A673 (cell line): Measurements from ENCODE around the gene CKAP2. TPM values are rescaled to one million over a fixed set of nuclear protein-coding genes. Genes with fewer than 3 reads are reported as not detected.
"Not testable (repeated sequence)": the region's sequence is repeated elsewhere in the genome, so short reads cannot be mapped to it uniquely, and the experiment has no call there.

Source experiments
- Bru-seq: library from RNA; stranded (reverse); fragments of 400-500 nt; gene quantifications from one replicate; lab custom pipeline; 2021; lab: Mats Ljungman, UMichigan
- BruChase-seq, 2 experiments: library from RNA; stranded (reverse); fragments of 400-500 nt; gene quantifications; one replicate each; lab custom pipeline; 2021; lab: Mats Ljungman, UMichigan
- BruUV-seq: library from RNA; stranded (reverse); fragments of 400-500 nt; replicated peaks from 2 replicates; lab custom pipeline; 2021; lab: Mats Ljungman, UMichigan
- CTCF ChIA-PET: fragments of 300-600 bp; sonication (Branson Sonifier 250); formaldehyde crosslinking; loops from one replicate; lab custom pipeline; 2022; ENCODE audit warnings: antibody characterized with exemption; lab: Charles Lee
- POLR2A ChIA-PET: fragments of 300-600 bp; sonication (Branson Sonifier 250); formaldehyde crosslinking; loops from one replicate; lab custom pipeline; 2022; ENCODE audit warnings: antibody characterized with exemption; ENCODE audit not compliant: low non-redundant PET; lab: Charles Lee
- DNase-seq: peaks from one replicate; pipeline ENCODE4 v3.0.0-alpha.2; 2015; ENCODE audit warnings: low spot score
- H3K27ac ChIP-seq: fragments of 200-600 bp; sonication (generic); 2 replicates; pipeline ENCODE4 v1.5.1; 2016; ENCODE audit warnings: mixed run types, low read depth, mild to moderate bottlenecking, mixed read lengths, antibody characterized with exemption, low read length; ENCODE audit not compliant: poor library complexity, severe bottlenecking
- H3K27me3 ChIP-seq: fragments of 200-600 bp; sonication (generic); replicated peaks from 2 replicates; pipeline ENCODE4 v1.6.1; 2017; ENCODE audit warnings: mixed run types, low read depth, mild to moderate bottlenecking, mixed read lengths, antibody characterized with exemption, low read length; ENCODE audit not compliant: insufficient read depth, poor library complexity
- H3K36me3 ChIP-seq: fragments of 200-600 bp; sonication (generic); 2 replicates; pipeline ENCODE4 v1.6.1; 2016; ENCODE audit warnings: mixed run types, mild to moderate bottlenecking, mixed read lengths, antibody characterized with exemption, low read length; ENCODE audit not compliant: insufficient read depth, poor library complexity, severe bottlenecking
- H3K4me1 ChIP-seq: fragments of 200-600 bp; sonication (generic); 2 replicates; pipeline ENCODE4 v1.6.1; 2017; ENCODE audit warnings: mixed run types, mild to moderate bottlenecking, mixed read lengths, antibody characterized with exemption, low read length; ENCODE audit not compliant: insufficient read depth, poor library complexity, severe bottlenecking
- H3K4me3 ChIP-seq: fragments of 200-600 bp; sonication (generic); 2 replicates; pipeline ENCODE4 v1.5.1; 2016; ENCODE audit warnings: low read depth, mixed run types, mild to moderate bottlenecking, mixed read lengths, low read length; ENCODE audit not compliant: poor library complexity, severe bottlenecking
- H3K9me3 ChIP-seq: fragments of 200-600 bp; sonication (generic); 2 replicates; pipeline ENCODE4 v1.6.1; 2016; ENCODE audit warnings: mixed run types, low read depth, mild to moderate bottlenecking, mixed read lengths, antibody characterized with exemption, low read length; ENCODE audit not compliant: poor library complexity, severe bottlenecking
- EZH2 ChIP-seq: fragments of 200-600 bp; sonication (generic); IDR thresholded peaks from 2 replicates; pipeline ENCODE4 v1.6.1; 2017; ENCODE audit warnings: borderline replicate concordance, low read depth, mild to moderate bottlenecking, mixed read lengths, antibody characterized with exemption, low read length; ENCODE audit not compliant: poor library complexity, severe bottlenecking
- intact Hi-C: fragments of 100-400 bp; cut with micrococcal nuclease; formaldehyde crosslinking; loops from one replicate; pipeline ENCODE4 v1.10.0; 2022; ENCODE audit not compliant: unreplicated experiment
- long read RNA-seq: library from polyadenylated mRNA; stranded (forward); transcript quantifications from one replicate; pipeline ENCODE4 v2.0.0, GENCODE V29; 2022
- total RNA-seq: library from RNA; stranded (reverse); gene quantifications from 2 replicates; pipeline ENCODE4 v1.2.3, GENCODE V29; 2021
- TF ChIP-seq, protein P1 (sequence below): fragments of 300-800, 200-600 bp; sonication (generic); conservative IDR thresholded peaks from 2 replicates; pipeline ENCODE4 v1.5.1; 2017; ENCODE audit warnings: low read depth, mild to moderate bottlenecking, antibody characterized with exemption, low read length, moderate library complexity, mixed read lengths

Gene CKAP2
- total RNA-seq, result 104 and 105 TPM in 2 replicates
- Bru-seq, nascent RNA, result percentile 94 among the genes with signal in this experiment
- BruChase-seq, experiment 1, labeled RNA remaining after a 2-hour chase, result percentile 97 among the genes with signal in this experiment
- BruChase-seq, experiment 2, labeled RNA remaining after a 6-hour chase, result percentile 94 among the genes with signal in this experiment
- long read RNA-seq, transcript CKAP2-202 (6 exons, 1,972 nt), result minor isoform, 9 of 235 reads
- long read RNA-seq, transcript CKAP2-203 (9 exons, 3,629 nt), result minor isoform, 48 of 235 reads
- long read RNA-seq, transcript CKAP2-201 (9 exons, 3,375 nt), result major isoform, 153 of 235 reads
- long read RNA-seq, partial matches to known transcripts, result 11 of 235 reads
- long read RNA-seq, other reads (novel, unspliced or antisense), result 12 of 235 reads

GRCh38 chr13:52454820-52455676, at the start of gene CKAP2:
Gene CKAP2 (plus strand): TSS chr13:52455478. CDS start chr13:52455557, 79 bp downstream.
- DNase-seq, result peak; percentile 97
- peak within 1 kb of the TSS; percentile 91 for H3K27ac ChIP-seq
- intact Hi-C loops, result loop anchor here (10.0 kb wide), 1 partner anchor 440 kb away; the partner anchor contains the start of genes ALG11 and ATP7B
- H3K9me3 ChIP-seq, result no peaks in the 10 kb centered on the region
- H3K36me3 ChIP-seq, result peaks cover 37% of the 10 kb centered on the region
- peaks cover 24% of the 10 kb centered on the region for H3K4me1 ChIP-seq
- ChIA-PET CTCF (no interaction called here), POLR2A (no interaction called here)
- no peaks in the 10 kb centered on the region for H3K27me3 ChIP-seq
- H3K4me3 ChIP-seq, result peak within 1 kb of the TSS; percentile 87
- TF ChIP-seq, protein P1, sequence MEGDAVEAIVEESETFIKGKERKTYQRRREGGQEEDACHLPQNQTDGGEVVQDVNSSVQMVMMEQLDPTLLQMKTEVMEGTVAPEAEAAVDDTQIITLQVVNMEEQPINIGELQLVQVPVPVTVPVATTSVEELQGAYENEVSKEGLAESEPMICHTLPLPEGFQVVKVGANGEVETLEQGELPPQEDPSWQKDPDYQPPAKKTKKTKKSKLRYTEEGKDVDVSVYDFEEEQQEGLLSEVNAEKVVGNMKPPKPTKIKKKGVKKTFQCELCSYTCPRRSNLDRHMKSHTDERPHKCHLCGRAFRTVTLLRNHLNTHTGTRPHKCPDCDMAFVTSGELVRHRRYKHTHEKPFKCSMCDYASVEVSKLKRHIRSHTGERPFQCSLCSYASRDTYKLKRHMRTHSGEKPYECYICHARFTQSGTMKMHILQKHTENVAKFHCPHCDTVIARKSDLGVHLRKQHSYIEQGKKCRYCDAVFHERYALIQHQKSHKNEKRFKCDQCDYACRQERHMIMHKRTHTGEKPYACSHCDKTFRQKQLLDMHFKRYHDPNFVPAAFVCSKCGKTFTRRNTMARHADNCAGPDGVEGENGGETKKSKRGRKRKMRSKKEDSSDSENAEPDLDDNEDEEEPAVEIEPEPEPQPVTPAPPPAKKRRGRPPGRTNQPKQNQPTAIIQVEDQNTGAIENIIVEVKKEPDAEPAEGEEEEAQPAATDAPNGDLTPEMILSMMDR, result no peak
- TF ChIP-seq EZH2, result no peak
- BruUV-seq, result TSS peak; percentile 62

GRCh38 chr13:52405767-52406494, 49.3 kb upstream of the CKAP2 start, which contains the start of gene THSD1:
Gene THSD1 (minus strand): TSS chr13:52406172. CDS start chr13:52402600, 3,572 bp downstream.
- ChIA-PET POLR2A (interaction anchor here (0.6 kb wide), 1 partner anchor 394 kb away, joined by 3 read pairs; the partner anchor contains the start of gene ALG11), CTCF (interaction anchor here (0.6 kb wide), 1 partner anchor 35 kb away, joined by 3 read pairs; no protein-coding TSS in a partner anchor)
- peak; percentile 22 for DNase-seq
- Histone ChIP-seq H3K4me1 (peaks cover 4% of the 10 kb centered on the region), H3K27ac (no peak within 1 kb of the TSS), H3K4me3 (peak within 1 kb of the TSS; percentile 51), H3K27me3 (peaks cover 14% of the 10 kb centered on the region), H3K36me3 (no peaks in the 10 kb centered on the region), H3K9me3 (no peaks in the 10 kb centered on the region)
- no peak for TF ChIP-seq EZH2
- TF ChIP-seq, protein P1, result no peak
- BruUV-seq, result no TSS peak
- intact Hi-C loops, result no loop called here

GRCh38 chr13:52406629-52407028, 48.6 kb upstream of the CKAP2 start:
- POLR2A ChIA-PET, result no interaction called here
- Histone ChIP-seq H3K36me3 (no peaks in the 10 kb centered on the region), H3K9me3 (no peaks in the 10 kb centered on the region), H3K4me3 (no peak overlapping the region), H3K27ac (no peak overlapping the region), H3K27me3 (peaks cover 14% of the 10 kb centered on the region), H3K4me1 (peaks cover 4% of the 10 kb centered on the region)
- DNase-seq, result no peak
- TF ChIP-seq EZH2, result no peak
- TF ChIP-seq, protein P1, result no peak
- intact Hi-C loops, result no loop called here
- CTCF ChIA-PET, result no interaction called here
- BruUV-seq, result no TSS peak

- peaks cover 14% of the 10 kb centered on the region for H3K27me3 ChIP-seq
- H3K9me3 ChIP-seq, intact Hi-C loops, CTCF ChIA-PET, H3K4me1 ChIP-seq, H3K27ac ChIP-seq, BruUV-seq, H3K4me3 ChIP-seq, DNase-seq, POLR2A ChIA-PET, H3K36me3 ChIP-seq: not testable (repeated sequence)
Observed at GRCh38 chr13:52407436-52407835, 47.8 kb upstream of the CKAP2 start.
